NCI-H1092 (cell line): ENCODE measurements around the gene SUMO1.
"Not testable (repeated sequence)": the region's sequence is repeated elsewhere in the genome, so short reads cannot be mapped to it uniquely, and the experiment has no call there.

Source experiments
- DNase-seq: peaks from one replicate; lab custom pipeline; 2025; lab: John Stamatoyannopoulos, UW

Gene SUMO1

DNA sequence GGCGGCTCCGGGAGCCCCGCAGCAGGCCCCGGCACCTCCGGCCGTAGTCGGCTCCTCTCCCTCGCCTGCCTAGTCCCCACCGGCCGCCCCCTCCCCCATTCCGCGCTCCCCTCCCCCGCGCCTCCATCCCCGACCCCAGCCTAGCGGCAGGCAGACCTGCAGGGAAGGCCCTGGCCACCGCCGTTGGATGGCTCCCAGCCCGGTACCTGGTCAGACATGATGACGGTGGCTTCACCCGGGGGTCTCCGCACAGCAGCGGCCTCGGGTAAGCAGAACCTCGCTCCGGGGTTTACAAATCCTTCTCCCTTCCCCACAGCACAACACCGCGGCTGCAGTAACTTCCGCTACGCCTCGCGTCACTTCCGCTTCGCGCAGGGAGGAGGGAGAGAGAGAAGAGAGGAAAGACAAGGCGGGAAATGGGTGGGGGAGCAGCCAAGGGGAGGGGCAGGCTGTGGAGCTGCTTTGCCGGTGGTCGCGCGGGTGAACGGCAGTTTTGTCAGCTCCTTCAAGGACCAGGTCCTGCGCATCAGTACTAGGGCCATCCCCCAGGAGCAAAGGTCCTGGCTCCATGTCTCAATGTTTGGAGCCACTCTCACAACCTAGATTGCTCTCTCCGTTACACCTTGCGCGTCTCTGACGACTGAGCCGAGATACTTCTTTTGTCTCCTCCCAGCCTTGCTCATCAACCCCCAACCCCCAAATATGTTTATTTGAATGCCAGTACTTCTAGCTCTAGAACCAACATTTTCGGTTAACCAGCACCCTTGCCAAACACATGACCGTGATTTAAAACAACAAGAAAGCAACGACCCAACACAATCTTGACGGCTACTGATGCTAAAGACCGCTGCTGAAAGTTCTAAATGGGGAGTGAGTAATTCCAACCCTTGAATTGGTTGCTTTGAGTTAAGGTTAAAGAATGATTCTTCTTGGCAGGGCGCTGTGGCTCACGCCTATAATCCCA is at the start of gene SUMO1:
TSS of gene SUMO1 (minus strand) at position 364 of the 964 bp plus-strand sequence. CDS start at position 218, 146 bp downstream.
- DNase-seq, result peak; percentile 82

- no peak for DNase-seq
Measured at GRCh38 chr2:202286595-202286994, 48.2 kb upstream of the SUMO1 start.

DNA sequence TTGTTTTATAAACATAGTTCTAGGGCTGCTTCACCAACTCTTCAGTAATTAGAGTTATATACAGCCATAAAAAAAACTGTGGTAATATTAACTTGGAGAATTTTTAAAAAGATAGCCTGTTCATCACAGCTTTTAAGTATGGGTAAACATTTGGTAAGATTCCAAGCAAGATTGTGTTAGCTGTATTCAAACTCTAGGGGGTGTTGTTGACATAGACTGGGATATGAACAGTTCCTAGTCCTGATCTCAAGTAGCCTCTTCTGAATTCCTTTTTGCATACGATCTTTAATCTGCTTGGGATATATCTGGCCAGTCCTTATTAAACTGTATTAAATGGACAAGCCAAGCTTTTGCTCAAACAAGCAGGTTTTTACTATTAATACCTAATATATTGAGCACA is 40.5 kb upstream of the SUMO1 start:
- no peak for DNase-seq

DNA sequence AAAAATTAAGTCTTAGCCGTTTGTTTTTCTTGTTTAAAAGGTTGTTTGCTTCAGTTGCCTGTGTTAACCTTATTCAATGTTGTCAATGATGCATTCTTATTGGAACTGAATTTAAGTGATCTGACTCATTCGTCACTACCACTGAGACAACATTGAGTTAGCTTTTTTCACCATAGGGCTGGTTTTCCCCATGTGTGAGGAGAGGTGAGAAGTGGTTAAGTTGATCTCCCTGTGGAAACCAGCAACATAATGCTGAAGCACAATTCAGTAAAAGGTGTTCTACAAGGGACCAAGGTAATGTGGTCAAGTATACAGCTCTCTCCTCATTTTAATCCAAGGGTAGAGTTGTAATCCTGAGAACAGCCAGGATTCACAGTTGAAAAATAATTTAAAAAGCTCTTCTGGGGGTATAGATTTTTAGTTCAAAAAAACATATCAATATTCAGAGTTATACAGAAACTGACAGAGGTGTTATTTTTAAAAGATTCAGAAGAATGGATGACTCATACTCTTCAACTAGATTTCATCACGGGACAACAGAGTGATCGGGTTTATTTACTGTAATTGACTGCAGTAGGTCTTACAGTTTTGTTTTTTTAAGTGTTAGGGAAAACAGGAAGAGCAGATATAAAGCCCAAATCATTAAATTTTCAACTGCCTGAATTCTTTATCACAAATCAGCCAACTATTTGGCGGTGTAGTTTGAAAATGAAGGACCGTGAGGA is 39.8 kb upstream of the SUMO1 start:
- DNase-seq, result no peak

- not testable (repeated sequence) for DNase-seq
Measured at GRCh38 chr2:202276078-202276720, 37.8 kb upstream of the SUMO1 start.

GRCh38 chr2:202270487-202270886 is 32.1 kb upstream of the SUMO1 start:
- no peak for DNase-seq

GRCh38 chr2:202269585-202269984 is 31.2 kb upstream of the SUMO1 start:
- no peak for DNase-seq

DNA sequence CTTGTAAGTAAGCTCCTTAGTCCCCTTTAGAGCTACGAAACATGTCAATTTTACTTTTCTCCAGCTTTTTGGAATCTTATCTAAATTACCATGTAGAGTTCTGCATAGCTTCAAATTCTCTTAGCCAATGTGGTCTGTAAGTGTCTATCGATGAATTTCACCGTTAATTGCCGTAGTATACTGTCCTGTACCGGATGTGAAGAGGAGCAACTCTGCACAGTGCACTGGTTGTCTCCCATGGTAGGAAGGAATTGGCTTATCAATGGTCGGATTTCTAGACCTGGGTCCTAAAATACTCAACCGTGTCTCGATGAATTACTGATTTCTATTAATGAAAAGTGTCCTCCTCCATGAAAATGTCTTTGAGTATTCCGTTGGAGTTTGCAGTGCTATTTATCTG is 29.1 kb upstream of the SUMO1 start:
- no peak for DNase-seq

DNA sequence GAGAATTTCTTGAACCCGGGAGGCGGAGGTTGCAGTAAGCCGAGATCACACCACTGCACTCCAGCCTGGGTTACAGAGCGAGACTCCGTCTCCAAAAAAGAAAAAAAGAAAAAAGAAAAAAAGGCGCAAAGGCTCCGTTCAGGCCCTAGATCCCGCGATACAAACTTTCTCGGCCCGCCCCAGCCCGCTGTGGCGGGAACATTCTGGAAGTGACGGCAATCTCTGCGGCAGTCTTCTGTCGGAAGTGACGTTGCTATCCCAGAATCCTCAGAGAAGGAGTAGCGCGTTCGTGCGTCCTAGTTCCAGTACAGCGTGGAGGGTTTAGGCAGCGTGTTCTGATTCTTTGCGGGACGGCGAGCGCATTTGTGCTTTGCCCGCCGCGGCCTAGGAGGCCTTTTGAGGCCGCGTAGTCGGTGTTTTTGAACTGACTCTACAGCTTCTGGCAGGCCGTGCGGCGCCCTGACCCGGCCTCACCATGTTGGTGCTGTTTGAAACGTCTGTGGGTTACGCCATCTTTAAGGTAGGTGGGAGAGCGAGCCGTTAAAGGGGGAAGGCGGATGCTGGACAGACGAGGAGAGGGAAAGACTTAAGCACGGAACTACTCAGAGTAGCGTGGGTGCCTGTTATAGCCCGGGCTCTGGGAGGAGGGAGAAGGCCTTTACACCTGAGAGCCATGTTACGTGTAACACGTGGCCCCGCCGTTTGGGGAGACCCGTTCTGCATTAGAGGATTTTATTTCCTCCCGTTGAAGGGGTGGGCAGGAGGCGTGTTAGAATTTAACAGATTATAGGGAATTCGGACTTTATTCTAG is 27.3 kb upstream of the SUMO1 start, which contains the start of gene NOP58:
TSS of gene NOP58 (plus strand) at position 297 of the 811 bp plus-strand sequence. CDS start at position 476, 179 bp downstream.
- peak; percentile 90 for DNase-seq

DNA sequence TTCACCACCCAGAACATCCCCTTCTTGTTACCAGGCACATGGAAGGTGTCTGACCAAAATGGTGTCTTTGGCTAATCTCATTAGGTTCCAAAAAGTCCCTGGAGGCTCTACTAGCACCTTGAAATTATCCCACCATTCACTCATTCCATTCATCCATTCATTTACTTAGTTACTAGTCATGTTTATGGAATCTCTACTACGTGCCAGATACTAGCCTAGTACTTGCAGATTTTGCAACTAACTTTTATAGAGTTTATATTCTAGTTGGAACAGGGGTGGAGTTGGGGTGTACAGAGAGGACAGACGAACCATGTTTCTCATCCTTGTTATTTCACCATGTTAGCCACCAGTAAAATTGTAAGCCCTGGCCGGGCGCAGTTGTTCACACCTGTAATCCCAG is 23.1 kb upstream of the SUMO1 start:
- DNase-seq, result no peak

DNA sequence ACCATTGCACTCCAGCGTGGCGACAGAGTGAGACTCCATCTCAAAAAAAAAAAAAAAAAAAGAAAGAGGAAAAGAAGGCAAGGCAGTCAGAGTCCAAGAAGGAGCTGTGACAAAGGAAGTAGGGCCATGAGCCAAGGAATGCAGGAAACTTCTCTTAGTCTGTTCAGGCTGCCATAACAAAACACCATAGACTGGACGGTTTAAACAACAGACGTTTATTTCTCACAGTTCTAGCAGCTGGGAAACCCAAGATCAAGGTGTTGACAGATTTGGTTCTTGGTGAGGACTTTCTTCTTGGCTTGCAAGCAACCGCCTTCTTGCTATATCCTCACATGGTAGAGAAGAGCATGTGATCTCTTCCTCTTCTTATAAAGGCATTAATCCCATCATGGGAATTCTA is 13.1 kb upstream of the SUMO1 start:
- no peak for DNase-seq

- no peak for DNase-seq
Measured at GRCh38 chr2:202249521-202250253, 11.3 kb upstream of the SUMO1 start.

DNA sequence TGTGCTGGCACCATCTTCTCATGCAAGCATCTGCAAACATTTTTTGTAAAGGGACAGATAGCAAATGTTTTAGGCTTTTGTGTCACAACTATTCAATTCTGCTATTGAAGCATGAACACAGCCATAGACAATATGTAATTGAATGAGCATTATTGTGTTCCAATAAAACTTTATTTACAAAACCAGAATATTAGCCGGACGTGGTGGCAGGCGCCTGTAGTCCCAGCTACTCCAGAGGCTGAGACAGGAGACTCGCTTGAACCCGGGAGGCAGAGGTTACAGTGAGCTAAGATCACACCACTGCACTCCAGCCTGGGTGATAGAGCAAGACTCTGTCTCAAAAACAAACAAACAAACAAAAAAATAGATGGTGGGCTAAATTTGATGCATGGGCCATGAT is 9.3 kb upstream of the SUMO1 start:
- DNase-seq, result not testable (repeated sequence)

GRCh38 chr2:202237787-202238233 is 587 bp downstream of the SUMO1 start:
- DNase-seq, result peak; percentile 4

DNA sequence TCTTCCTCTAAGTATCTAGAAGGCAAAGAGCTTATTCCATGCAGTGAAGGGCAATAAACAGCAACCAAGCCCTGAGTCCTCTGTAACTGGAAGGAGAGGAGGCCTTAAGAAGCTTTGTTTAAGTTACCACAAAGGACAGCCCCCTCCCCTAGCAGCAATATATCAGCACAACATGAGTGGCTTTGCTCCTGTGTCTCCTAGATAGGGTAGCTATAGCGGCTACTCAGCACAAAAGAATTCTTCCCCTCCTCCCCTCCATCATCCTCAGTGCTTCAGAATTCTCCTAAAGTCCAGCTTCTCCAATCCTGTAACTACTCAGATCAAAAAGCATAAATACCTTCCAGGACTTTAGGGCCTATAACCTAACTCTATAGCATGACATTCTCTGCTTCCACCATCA is 16.5 kb downstream of the SUMO1 start:
- no peak for DNase-seq

GRCh38 chr2:202215179-202215578 is 23.2 kb downstream of the SUMO1 start:
- DNase-seq, result no peak

GRCh38 chr2:202208526-202208925 is 29.9 kb downstream of the SUMO1 start:
- no peak for DNase-seq

- no peak for DNase-seq
Measured at GRCh38 chr2:202204855-202205254, 33.5 kb downstream of the SUMO1 start.

- no peak for DNase-seq
Measured at GRCh38 chr2:202203348-202203747, 35.0 kb downstream of the SUMO1 start.
